MV-4-11 (cell line): ENCODE measurements around the gene BCL2L14.

Source experiments
- DNase-seq: peaks from one replicate; lab custom pipeline; 2025; lab: John Stamatoyannopoulos, UW

BCL2L14 gene

GRCh38 chr12:12070674-12071656, at the start of gene BCL2L14:
TSS of gene BCL2L14 (plus strand) at chr12:12070939. CDS start at chr12:12079306, 8,367 bp downstream.
- DNase-seq, result no peak

- peak; percentile 57 for DNase-seq
These were observed 48.3 kb upstream of the BCL2L14 start for GRCh38 chr12:12022306-12022936.

GRCh38 chr12:12023456-12023855, 47.3 kb upstream of the BCL2L14 start:
- no peak for DNase-seq

GRCh38 chr12:12024911-12025682, 45.6 kb upstream of the BCL2L14 start:
- no peak for DNase-seq

- no peak for DNase-seq
These were observed 44.8 kb upstream of the BCL2L14 start for GRCh38 chr12:12025799-12026386.

- DNase-seq, result peak; percentile 14
These were observed 41.9 kb upstream of the BCL2L14 start for GRCh38 chr12:12028668-12029402.

GRCh38 chr12:12029653-12030052, 41.1 kb upstream of the BCL2L14 start:
- no peak for DNase-seq

- DNase-seq, result no peak
These were observed 38.4 kb upstream of the BCL2L14 start for GRCh38 chr12:12032260-12032791.

- peak; percentile 52 for DNase-seq
These were observed 37.6 kb upstream of the BCL2L14 start for GRCh38 chr12:12032851-12033797.

GRCh38 chr12:12033824-12034223, 36.9 kb upstream of the BCL2L14 start:
- no peak for DNase-seq

- no peak for DNase-seq
These were observed 36.4 kb upstream of the BCL2L14 start for GRCh38 chr12:12034344-12034743.

- no peak for DNase-seq
These were observed 35.5 kb upstream of the BCL2L14 start for GRCh38 chr12:12035229-12035628.

GRCh38 chr12:12036901-12037300, 33.8 kb upstream of the BCL2L14 start:
- no peak for DNase-seq

- DNase-seq, result no peak
These were observed 30.8 kb upstream of the BCL2L14 start for GRCh38 chr12:12039897-12040296.

GRCh38 chr12:12046401-12046800, 24.3 kb upstream of the BCL2L14 start:
- no peak for DNase-seq

GRCh38 chr12:12047682-12048081, 23.1 kb upstream of the BCL2L14 start:
- DNase-seq, result no peak

- no peak for DNase-seq
These were observed 22.5 kb upstream of the BCL2L14 start for GRCh38 chr12:12048266-12048665.

GRCh38 chr12:12048714-12049113, 22.0 kb upstream of the BCL2L14 start:
- DNase-seq, result no peak

- no peak for DNase-seq
These were observed 19.1 kb upstream of the BCL2L14 start for GRCh38 chr12:12051668-12052067.

GRCh38 chr12:12054993-12055392, 15.7 kb upstream of the BCL2L14 start:
- no peak for DNase-seq
